Measurements from ENCODE around the gene ADAMTSL3.

Gene ADAMTSL3

GRCh38 chr15:83913034-83913632, 259.2 kb downstream of the ADAMTSL3 start:
- in situ Hi-C loops (cut with HindIII; ENCODE audit: low sequenced_read_pairs), result no loop called here

GRCh38 chr15:83914906-83915305, 261.0 kb downstream of the ADAMTSL3 start:
- in situ Hi-C loops (cut with HindIII; ENCODE audit: low sequenced_read_pairs), result no loop called here

- in situ Hi-C loops (cut with HindIII; ENCODE audit: low sequenced_read_pairs), result no loop called here
Measured at GRCh38 chr15:83917432-83917831, 263.5 kb downstream of the ADAMTSL3 start.

- in situ Hi-C loops (cut with HindIII; ENCODE audit: low sequenced_read_pairs), result no loop called here
Measured at GRCh38 chr15:83918011-83918410, 264.1 kb downstream of the ADAMTSL3 start.

- in situ Hi-C loops (cut with HindIII; ENCODE audit: low sequenced_read_pairs), result no loop called here
Measured at GRCh38 chr15:83919319-83919830, 265.5 kb downstream of the ADAMTSL3 start.

- in situ Hi-C loops (cut with HindIII; ENCODE audit: low sequenced_read_pairs), result no loop called here
Measured at GRCh38 chr15:83919978-83920510, 266.1 kb downstream of the ADAMTSL3 start.

- in situ Hi-C loops (cut with HindIII; ENCODE audit: low sequenced_read_pairs), result no loop called here
Measured at GRCh38 chr15:83922649-83923294, 268.8 kb downstream of the ADAMTSL3 start.

GRCh38 chr15:83926116-83926515, 272.2 kb downstream of the ADAMTSL3 start:
- in situ Hi-C loops (cut with HindIII; ENCODE audit: low sequenced_read_pairs), result no loop called here

GRCh38 chr15:83927704-83928391, 273.9 kb downstream of the ADAMTSL3 start:
- in situ Hi-C loops (cut with HindIII; ENCODE audit: low sequenced_read_pairs), result no loop called here

- in situ Hi-C loops (cut with HindIII; ENCODE audit: low sequenced_read_pairs), result no loop called here
Measured at GRCh38 chr15:83928392-83928734, 274.4 kb downstream of the ADAMTSL3 start.

GRCh38 chr15:83928878-83929418, 275.0 kb downstream of the ADAMTSL3 start:
- in situ Hi-C loops (cut with HindIII; ENCODE audit: low sequenced_read_pairs), result no loop called here

GRCh38 chr15:83929619-83930018, 275.7 kb downstream of the ADAMTSL3 start:
- in situ Hi-C loops (cut with HindIII; ENCODE audit: low sequenced_read_pairs), result no loop called here

GRCh38 chr15:83930392-83931212, 276.7 kb downstream of the ADAMTSL3 start:
- in situ Hi-C loops (cut with HindIII; ENCODE audit: low sequenced_read_pairs), result no loop called here

GRCh38 chr15:83935774-83936173, 281.9 kb downstream of the ADAMTSL3 start:
- in situ Hi-C loops (cut with HindIII; ENCODE audit: low sequenced_read_pairs), result no loop called here

- in situ Hi-C loops (cut with HindIII; ENCODE audit: low sequenced_read_pairs), result no loop called here
Measured at GRCh38 chr15:83940136-83940535, 286.2 kb downstream of the ADAMTSL3 start.

GRCh38 chr15:83943043-83943442, 289.1 kb downstream of the ADAMTSL3 start:
- in situ Hi-C loops (cut with HindIII; ENCODE audit: low sequenced_read_pairs), result no loop called here

- in situ Hi-C loops (cut with HindIII; ENCODE audit: low sequenced_read_pairs), result no loop called here
Measured at GRCh38 chr15:83943849-83944404, 290.0 kb downstream of the ADAMTSL3 start.

GRCh38 chr15:83947156-83947555, 293.2 kb downstream of the ADAMTSL3 start:
- in situ Hi-C loops (cut with HindIII; ENCODE audit: low sequenced_read_pairs), result no loop called here

- in situ Hi-C loops (cut with HindIII; ENCODE audit: low sequenced_read_pairs), result no loop called here
Measured at GRCh38 chr15:83954506-83954905, 300.6 kb downstream of the ADAMTSL3 start.

- in situ Hi-C loops (cut with HindIII; ENCODE audit: low sequenced_read_pairs), result no loop called here
Measured at GRCh38 chr15:83955806-83956265, 301.9 kb downstream of the ADAMTSL3 start.
